Thyroid gland (tissue), 4 donors: ENCODE results near the gene DGKB. TPM values are rescaled to one million over a fixed set of nuclear protein-coding genes. Genes with fewer than 3 reads are reported as not detected.

Experiments used
- DNase-seq, 2 donors: peaks; one replicate each; pipeline ENCODE4 v3.0.0-alpha.2; 2019
- H3K27ac ChIP-seq, 3 donors: fragments of 200-600 bp; sonication (generic); 1 replicate in 2 of 3; 2 replicates in 1 of 3; pipeline ENCODE4 v1.5.1; 2016 to 2019; ENCODE audit warnings: mild to moderate bottlenecking in 1 of 3, moderate library complexity in 1 of 3
- H3K27me3 ChIP-seq: fragments of 200-600 bp; sonication (generic); one replicate; pipeline ENCODE4 v1.5.1; 2019
- H3K36me3 ChIP-seq, 2 donors: fragments of 200-600 bp; sonication (generic); one replicate each; pipeline ENCODE4 v1.5.1; 2016 to 2019
- H3K4me1 ChIP-seq, 2 donors: fragments of 200-600 bp; sonication (generic); one replicate each; pipeline ENCODE4 v1.5.1; 2017 to 2019
- H3K4me3 ChIP-seq, 3 donors: fragments of 200-600 bp; sonication (generic); replicated peaks in 1 of 3; 1 replicate in 2 of 3; 2 replicates in 1 of 3; pipeline ENCODE4 v1.5.1; 2016; ENCODE audit warnings: mild to moderate bottlenecking in 1 of 3
- H3K9me3 ChIP-seq: fragments of 200-600 bp; sonication (generic); one replicate; pipeline ENCODE4 v1.5.1; 2017
- POLR2A ChIP-seq, 2 donors: fragments of 450-650 bp; IDR thresholded peaks; one replicate each; pipeline ENCODE4 v1.6.1; 2017; ENCODE audit warnings: antibody characterized with exemption in 2 of 2, mild to moderate bottlenecking in 2 of 2, moderate library complexity in 1 of 2
- WGBS, 2 donors: methylation state at CpG; one replicate each; pipeline ENCODE4 v1.1.5; 2017; 5-methylcytosine and 5-hydroxymethylcytosine counted together
- intact Hi-C: fragments of 100-400 bp; cut with DNase I; formaldehyde crosslinking; loops from one replicate; pipeline ENCODE4 v1.15.1; 2023
- total RNA-seq, 4 donors: library from RNA; depleted of rRNA; stranded (reverse); fragments of >200 nt; gene quantifications; one replicate each; pipeline ENCODE4 v1.2.3, GENCODE V29; 2016
- TF ChIP-seq, protein P1 (sequence below), 6 experiments: fragments of 200-600 bp in 3 of 6; fragments of 450-650 bp in 3 of 6; sonication (generic) in 3 of 6; IDR thresholded peaks; one replicate each; pipeline ENCODE4 v1.5.1; 2016 to 2019; ENCODE audit warnings: antibody characterized with exemption in 6 of 6, mild to moderate bottlenecking in 2 of 6, inconsistent platforms in 1 of 6, moderate library complexity in 1 of 6

The DGKB gene
- total RNA-seq, 4 donors from 2014 or later, result 0.11 to 2.1 (median 0.49) TPM; not detected in 1

DNA sequence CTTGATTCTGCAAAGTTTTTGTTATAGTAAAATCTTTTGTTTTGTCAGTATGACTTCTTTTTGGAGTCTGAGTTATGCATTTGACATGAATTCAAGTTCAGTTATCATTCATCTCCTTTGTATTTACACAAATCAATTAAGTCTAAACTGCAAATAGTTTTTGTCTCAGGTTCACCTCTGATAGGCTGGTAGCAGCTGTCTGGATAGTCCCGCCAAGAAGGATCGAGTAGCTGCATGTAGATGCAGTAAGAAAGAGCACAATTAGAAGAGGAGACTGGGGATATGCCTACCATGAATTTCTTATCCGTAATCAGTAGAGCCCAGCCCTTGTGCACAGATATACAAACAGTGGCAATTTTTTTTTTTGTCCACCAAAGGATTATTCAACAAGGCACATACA is 520.6 kb downstream of the DGKB start:
- no peak overlapping the region for H3K27ac ChIP-seq
- no peaks in the 10 kb centered on the region for H3K27me3 ChIP-seq
- WGBS, 2 donors, result 91 to 92% methylated on average over 3 of the region's 3 CpGs
- TF ChIP-seq POLR2A (IDR thresholded peaks at IDR 0.05), result no peak
- TF ChIP-seq, protein P1, sequence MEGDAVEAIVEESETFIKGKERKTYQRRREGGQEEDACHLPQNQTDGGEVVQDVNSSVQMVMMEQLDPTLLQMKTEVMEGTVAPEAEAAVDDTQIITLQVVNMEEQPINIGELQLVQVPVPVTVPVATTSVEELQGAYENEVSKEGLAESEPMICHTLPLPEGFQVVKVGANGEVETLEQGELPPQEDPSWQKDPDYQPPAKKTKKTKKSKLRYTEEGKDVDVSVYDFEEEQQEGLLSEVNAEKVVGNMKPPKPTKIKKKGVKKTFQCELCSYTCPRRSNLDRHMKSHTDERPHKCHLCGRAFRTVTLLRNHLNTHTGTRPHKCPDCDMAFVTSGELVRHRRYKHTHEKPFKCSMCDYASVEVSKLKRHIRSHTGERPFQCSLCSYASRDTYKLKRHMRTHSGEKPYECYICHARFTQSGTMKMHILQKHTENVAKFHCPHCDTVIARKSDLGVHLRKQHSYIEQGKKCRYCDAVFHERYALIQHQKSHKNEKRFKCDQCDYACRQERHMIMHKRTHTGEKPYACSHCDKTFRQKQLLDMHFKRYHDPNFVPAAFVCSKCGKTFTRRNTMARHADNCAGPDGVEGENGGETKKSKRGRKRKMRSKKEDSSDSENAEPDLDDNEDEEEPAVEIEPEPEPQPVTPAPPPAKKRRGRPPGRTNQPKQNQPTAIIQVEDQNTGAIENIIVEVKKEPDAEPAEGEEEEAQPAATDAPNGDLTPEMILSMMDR (IDR thresholded peaks at IDR 0.05), result no peak
- H3K36me3 ChIP-seq, result no peaks in the 10 kb centered on the region
- no peaks in the 10 kb centered on the region for H3K4me1 ChIP-seq
- intact Hi-C loops, result no loop called here
- H3K4me3 ChIP-seq, result no peak overlapping the region
- no peak for DNase-seq
- H3K9me3 ChIP-seq, result no peaks in the 10 kb centered on the region

DNA sequence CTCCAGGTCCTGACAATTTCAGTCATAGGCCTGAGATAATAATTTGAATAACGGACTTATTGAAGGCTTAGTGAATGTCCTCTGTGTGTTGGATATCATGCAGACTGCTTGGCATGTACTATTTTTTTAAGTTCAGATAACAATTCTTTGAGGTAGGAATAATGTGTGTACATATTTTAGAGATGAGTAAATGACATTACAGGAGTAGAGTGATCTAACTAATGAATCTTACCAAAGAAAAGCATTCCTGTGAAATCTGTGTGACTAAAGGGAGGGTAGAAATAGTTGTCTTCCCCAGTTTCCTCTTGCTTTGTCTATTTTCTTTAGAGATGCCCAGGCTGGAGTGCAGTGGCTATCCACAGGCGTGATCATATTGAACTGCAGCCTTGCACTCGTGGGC is 521.2 kb downstream of the DGKB start:
- Histone ChIP-seq H3K4me3 (no peak overlapping the region), H3K27ac (no peak overlapping the region), H3K36me3 (no peaks in the 10 kb centered on the region), H3K9me3 (no peaks in the 10 kb centered on the region), H3K4me1 (no peaks in the 10 kb centered on the region), H3K27me3 (no peaks in the 10 kb centered on the region)
- DNase-seq, result no peak
- intact Hi-C loops, result no loop called here
- TF ChIP-seq POLR2A (IDR thresholded peaks at IDR 0.05), result no peak
- TF ChIP-seq, protein P1 (IDR thresholded peaks at IDR 0.05), result no peak
- 78 to 82% methylated on average over 3 of the region's 3 CpGs for WGBS, 2 donors

DNA sequence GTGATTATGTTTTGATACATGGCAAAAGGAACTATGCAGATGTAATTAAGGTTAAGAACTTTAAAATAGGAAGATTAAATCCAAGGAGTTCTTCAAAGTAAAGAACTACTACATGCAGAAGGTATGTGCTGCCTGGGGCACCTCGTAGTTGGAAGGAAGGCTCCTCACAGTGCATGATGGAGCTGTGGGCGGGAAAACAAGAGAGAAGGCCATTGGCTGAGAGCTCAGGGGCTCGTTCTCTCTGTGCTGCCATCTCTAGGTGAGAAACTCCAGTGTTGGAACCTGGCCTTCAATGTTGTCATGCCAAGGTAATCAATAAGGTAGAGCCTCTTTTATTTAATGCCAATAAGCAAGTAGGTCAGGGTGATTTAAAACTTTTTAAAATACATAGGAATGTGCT is 521.7 kb downstream of the DGKB start:
- Histone ChIP-seq H3K4me3 (no peak overlapping the region), H3K9me3 (no peaks in the 10 kb centered on the region), H3K4me1 (no peaks in the 10 kb centered on the region), H3K27ac (no peak overlapping the region), H3K27me3 (no peaks in the 10 kb centered on the region), H3K36me3 (no peaks in the 10 kb centered on the region)
- 81 to 88% methylated on average over 3 of the region's 3 CpGs for WGBS, 2 donors
- no peak for TF ChIP-seq POLR2A (IDR thresholded peaks at IDR 0.05)
- TF ChIP-seq, protein P1 (IDR thresholded peaks at IDR 0.05), result no peak
- DNase-seq, result no peak
- intact Hi-C loops, result no loop called here

- no peaks in the 10 kb centered on the region for H3K27me3 ChIP-seq
- H3K4me1 ChIP-seq, result no peaks in the 10 kb centered on the region
- TF ChIP-seq POLR2A (IDR thresholded peaks at IDR 0.05), result no peak
- H3K27ac ChIP-seq, result no peak overlapping the region
- DNase-seq, result no peak
- WGBS, 2 donors, result 66 to 81% methylated on average over 4 of the region's 4 CpGs
- no peaks in the 10 kb centered on the region for H3K9me3 ChIP-seq
- H3K4me3 ChIP-seq, result no peak overlapping the region
- intact Hi-C loops, result no loop called here
- no peaks in the 10 kb centered on the region for H3K36me3 ChIP-seq
Observed at GRCh38 chr7:14377646-14378266, 524.8 kb downstream of the DGKB start.

GRCh38 chr7:14376711-14377110 is 525.8 kb downstream of the DGKB start:
- WGBS, 2 donors, result 61% methylated on average over 2 of the region's 2 CpGs
- no peak for DNase-seq
- TF ChIP-seq, protein P1 (IDR thresholded peaks at IDR 0.05), result no peak
- TF ChIP-seq POLR2A (IDR thresholded peaks at IDR 0.05), result no peak
- no peaks in the 10 kb centered on the region for H3K27me3 ChIP-seq
- H3K4me3 ChIP-seq, result no peak overlapping the region
- no peaks in the 10 kb centered on the region for H3K36me3 ChIP-seq
- no peaks in the 10 kb centered on the region for H3K4me1 ChIP-seq
- no peak overlapping the region for H3K27ac ChIP-seq
- intact Hi-C loops, result no loop called here
- H3K9me3 ChIP-seq, result no peaks in the 10 kb centered on the region
